Endodermal cell (in vitro differentiated cells): ENCODE data around the gene PPP2R2B. TPM values are rescaled to one million over a fixed set of nuclear protein-coding genes. Genes with fewer than 3 reads are reported as not detected.
A peak's percentile ranks its signal among the peaks of the same experiment; 100 is the strongest.

Experiments
- DNase-seq: peaks from one replicate; pipeline ENCODE4 v3.0.0-alpha.2; 2017
- H3K27ac ChIP-seq: 2 replicates; pipeline ENCODE4 v1.5.1; 2013; ENCODE audit warnings: mild to moderate bottlenecking, low read depth, low read length, moderate library complexity
- H3K27me3 ChIP-seq: 2 replicates; pipeline ENCODE4 v1.6.1; 2013; ENCODE audit warnings: mild to moderate bottlenecking, low read length, moderate library complexity; ENCODE audit not compliant: insufficient read depth, control insufficient read depth, poor library complexity, severe bottlenecking
- H3K36me3 ChIP-seq: 2 replicates; pipeline ENCODE4 v1.7.0; 2013; ENCODE audit warnings: mild to moderate bottlenecking, low read length, moderate library complexity; ENCODE audit not compliant: control insufficient read depth, insufficient read depth
- H3K4me1 ChIP-seq: one replicate; pipeline ENCODE4 v1.7.0; 2013; ENCODE audit warnings: low read length; ENCODE audit not compliant: control insufficient read depth, insufficient read depth
- H3K4me3 ChIP-seq: 2 replicates; pipeline ENCODE4 v1.5.1; 2013; ENCODE audit warnings: mild to moderate bottlenecking, low read length, moderate library complexity
- H3K9ac ChIP-seq: 2 replicates; pipeline ENCODE4 v1.6.1; 2013; ENCODE audit warnings: mild to moderate bottlenecking, low read length, moderate library complexity; ENCODE audit not compliant: poor library complexity, severe bottlenecking; ENCODE audit errors: extremely low read depth
- H3K9me3 ChIP-seq: 2 replicates; pipeline ENCODE4 v1.6.1; 2013; ENCODE audit warnings: mild to moderate bottlenecking, low read length, moderate library complexity; ENCODE audit not compliant: control insufficient read depth
- H3K27ac Mint-ChIP-seq: 2 replicates; pipeline ENCODE4 v1.8.0; 2020; ENCODE audit warnings: mixed read lengths
- H3K27me3 Mint-ChIP-seq: 2 replicates; pipeline ENCODE4 v1.8.0; 2021; ENCODE audit warnings: mild to moderate bottlenecking, mixed read lengths; ENCODE audit not compliant: insufficient read depth
- H3K36me3 Mint-ChIP-seq: 2 replicates; pipeline ENCODE4 v1.8.0; 2020; ENCODE audit warnings: low read depth, mixed read lengths
- H3K4me1 Mint-ChIP-seq: 2 replicates; pipeline ENCODE4 v1.8.0; 2020; ENCODE audit warnings: mixed read lengths
- H3K4me3 Mint-ChIP-seq: 2 replicates; pipeline ENCODE4 v1.8.0; 2020; ENCODE audit warnings: mild to moderate bottlenecking, moderate library complexity, mixed read lengths
- H3K9me3 Mint-ChIP-seq: 2 replicates; pipeline ENCODE4 v1.8.0; 2020; ENCODE audit warnings: mild to moderate bottlenecking, mixed read lengths
- CTCF ChIP-seq: fragments of 200-600 bp; sonication (generic); conservative IDR thresholded peaks from 2 replicates; pipeline ENCODE4 v1.5.0; 2021; ENCODE audit warnings: antibody characterized with exemption, mild to moderate bottlenecking
- WGBS, 2 experiments: methylation state at CpG; one replicate each; pipeline versions ENCODE4 v1.1.5 to v1.1.7; 2013; ENCODE audit warnings: missing lambda C conversion rate in 2 of 2, mixed read lengths in 1 of 2; ENCODE audit not compliant: insufficient coverage in 1 of 2, insufficient read length in 1 of 2; 5-methylcytosine and 5-hydroxymethylcytosine counted together
- total RNA-seq, 2 donors: library from RNA; stranded (reverse); fragmentation: NEBNext Ultra II Directional in 1 of 2; extraction: Animal tissue kit (Norgen Biotek cat#: 25700) in 1 of 2; gene quantifications; 2 replicates in 1 of 2; 3 replicates in 1 of 2; pipeline ENCODE4 v1.2.1, GENCODE V29; 2021

Gene PPP2R2B
- total RNA-seq, 2 donors from 2014 or later: 3.3 to 8.0 TPM

GRCh38 chr5:146632620-146633322 is 245.8 kb downstream of the PPP2R2B start:
- no peaks in the 10 kb centered on the region for H3K4me1 ChIP-seq
- Mint-ChIP-seq H3K9me3 (peaks cover 2% of the 10 kb centered on the region), H3K4me3 (no peak overlapping the region), H3K27me3 (no peaks in the 10 kb centered on the region), H3K27ac (no peak overlapping the region), H3K36me3 (no peaks in the 10 kb centered on the region), H3K4me1 (peaks cover 10% of the 10 kb centered on the region)
- H3K27ac ChIP-seq: peak overlapping the region; percentile 91
- no peaks in the 10 kb centered on the region for H3K36me3 ChIP-seq
- no peaks in the 10 kb centered on the region for H3K9me3 ChIP-seq
- no peaks in the 10 kb centered on the region for H3K27me3 ChIP-seq
- no peak overlapping the region for H3K9ac ChIP-seq
- no peak for DNase-seq
- WGBS, 2 experiments: 84 to 100% methylated on average over 5 to 8 of the region's 8 CpGs
- no peak overlapping the region for H3K4me3 ChIP-seq
- no peak for TF ChIP-seq CTCF

- 95% methylated on average over 3 of the region's 3 CpGs; no CpG with 5 or more reads in 1 of the 2 experiments for WGBS, 2 experiments
- Mint-ChIP-seq H3K9me3 (peaks cover 2% of the 10 kb centered on the region), H3K4me1 (peaks cover 10% of the 10 kb centered on the region), H3K36me3 (no peaks in the 10 kb centered on the region), H3K4me3 (no peak overlapping the region), H3K27ac (no peak overlapping the region), H3K27me3 (no peaks in the 10 kb centered on the region)
- no peak overlapping the region for H3K27ac ChIP-seq
- H3K4me1 ChIP-seq: no peaks in the 10 kb centered on the region
- no peak overlapping the region for H3K9ac ChIP-seq
- H3K36me3 ChIP-seq: no peaks in the 10 kb centered on the region
- no peaks in the 10 kb centered on the region for H3K27me3 ChIP-seq
- no peak for TF ChIP-seq CTCF
- no peak for DNase-seq
- H3K4me3 ChIP-seq: no peak overlapping the region
- no peaks in the 10 kb centered on the region for H3K9me3 ChIP-seq
Observed at GRCh38 chr5:146630472-146630871, 248.1 kb downstream of the PPP2R2B start.

- peaks cover 10% of the 10 kb centered on the region for H3K4me1 Mint-ChIP-seq
- no peak for DNase-seq
- Histone ChIP-seq H3K4me1 (no peaks in the 10 kb centered on the region), H3K4me3 (no peak overlapping the region), H3K9ac (no peak overlapping the region), H3K27me3 (no peaks in the 10 kb centered on the region), H3K9me3 (no peaks in the 10 kb centered on the region), H3K27ac (no peak overlapping the region), H3K36me3 (no peaks in the 10 kb centered on the region)
- no peak for TF ChIP-seq CTCF
- no peaks in the 10 kb centered on the region for H3K27me3 Mint-ChIP-seq
- 86 to 93% methylated on average over 5 of the region's 5 CpGs for WGBS, 2 experiments
- H3K4me3 Mint-ChIP-seq: no peak overlapping the region
- no peak overlapping the region for H3K27ac Mint-ChIP-seq
- H3K9me3 Mint-ChIP-seq: peaks cover 2% of the 10 kb centered on the region
- no peaks in the 10 kb centered on the region for H3K36me3 Mint-ChIP-seq
Observed at GRCh38 chr5:146628950-146629349, 249.6 kb downstream of the PPP2R2B start.
